ENCODE data around the gene SLC27A4. TPM values are rescaled to one million over a fixed set of nuclear protein-coding genes. Genes with fewer than 3 reads are reported as not detected.

SLC27A4 gene
- total and polyA plus RNA-seq, 2 of the 13 experiments (the other 11 are each of a cell fraction or from before 2014, with no cell fraction given) = 10.6 to 18.8 TPM

GRCh38 chr9:128370752-128371629 lies 30.7 kb downstream of the SLC27A4 start, which contains the start of gene URM1 (continued):
- TF ChIP-seq AHR (CRISPR knock-in tag; IDR thresholded peaks at IDR 0.05) = no peak
- TF ChIP-seq SKIL (CRISPR knock-in tag; IDR thresholded peaks at IDR 0.05; ENCODE audit: borderline replicate concordance) = no peak
- peak; percentile 60 for TF ChIP-seq SP5 (CRISPR knock-in tag; IDR thresholded peaks at IDR 0.05; ENCODE audit: borderline replicate concordance, low read depth)
- no peak for TF ChIP-seq ZNF780A (CRISPR knock-in tag; IDR thresholded peaks at IDR 0.05)
- TF ChIP-seq RCOR2 (CRISPR knock-in tag; IDR thresholded peaks at IDR 0.05) = no peak
- no peak for TF ChIP-seq RFXANK (CRISPR knock-in tag; IDR thresholded peaks at IDR 0.05)
- no peak; the same call in 1 of the 2 replicates for TF ChIP-seq NFKB2 (CRISPR knock-in tag; IDR thresholded peaks at IDR 0.05; ENCODE audit: borderline replicate concordance)
- TF ChIP-seq MAZ (IDR thresholded peaks at IDR 0.05; ENCODE audit: borderline replicate concordance, low read depth, low read length) = peak; percentile 91
- peak; percentile 16; the same call in 1 of the 2 replicates for TF ChIP-seq MAZ (CRISPR knock-in tag; IDR thresholded peaks at IDR 0.05; ENCODE audit: low read depth)
- TF ChIP-seq MTF1 (CRISPR knock-in tag; IDR thresholded peaks at IDR 0.05) = no peak
- no peak for TF ChIP-seq ZNF652 (CRISPR knock-in tag; IDR thresholded peaks at IDR 0.05; ENCODE audit: borderline replicate concordance, low read depth)
- no peak for TF ChIP-seq ZSCAN21 (CRISPR knock-in tag; IDR thresholded peaks at IDR 0.05; ENCODE audit: borderline replicate concordance)
- TF ChIP-seq CEBPB (IDR thresholded peaks at IDR 0.05; ENCODE audit: borderline replicate concordance, low read depth, low read length) = no peak
- peak; percentile 94; the same call in 2 of the 3 replicates for TF ChIP-seq MXI1 (IDR thresholded peaks at IDR 0.05; ENCODE audit: borderline replicate concordance, low read depth, low read length)
- no peak for TF ChIP-seq ZFAT (CRISPR knock-in tag; conservative IDR thresholded peaks at IDR 0.05)
- no peak for TF ChIP-seq ZNF841 (CRISPR knock-in tag; IDR thresholded peaks at IDR 0.05; ENCODE audit: borderline replicate concordance)
- TF ChIP-seq MLLT10 (CRISPR knock-in tag; IDR thresholded peaks at IDR 0.05) = no peak
- TF ChIP-seq ZNF343 (CRISPR knock-in tag; IDR thresholded peaks at IDR 0.05) = no peak
- no peak for TF ChIP-seq ZNF704 (CRISPR knock-in tag; IDR thresholded peaks at IDR 0.05; ENCODE audit: borderline replicate concordance)
- no peak for TF ChIP-seq TP53 (CRISPR knock-in tag; conservative IDR thresholded peaks at IDR 0.05)
- no peak for TF ChIP-seq ZNF572 (CRISPR knock-in tag; IDR thresholded peaks at IDR 0.05)
- TF ChIP-seq SSRP1 (CRISPR knock-in tag; IDR thresholded peaks at IDR 0.05) = no peak
- TF ChIP-seq NFIC (IDR thresholded peaks at IDR 0.05; ENCODE audit: low read length) = no peak
- no peak; the same call in 1 of the 2 replicates for TF ChIP-seq ZNF274 (CRISPR knock-in tag; IDR thresholded peaks at IDR 0.05)
- no peak for TF ChIP-seq ZNF580 (CRISPR knock-in tag; IDR thresholded peaks at IDR 0.05; ENCODE audit: borderline replicate concordance, low read depth)
- no peak for TF ChIP-seq ZBTB1 (CRISPR knock-in tag; IDR thresholded peaks at IDR 0.05; ENCODE audit: borderline replicate concordance)
- no peak for TF ChIP-seq CEBPG (CRISPR knock-in tag; IDR thresholded peaks at IDR 0.05)
- no peak for TF ChIP-seq ZNF282 (IDR thresholded peaks at IDR 0.05; ENCODE audit: partially characterized antibody)
- no peak for TF ChIP-seq ZZZ3 (CRISPR knock-in tag; IDR thresholded peaks at IDR 0.05; ENCODE audit: borderline replicate concordance)
- TF ChIP-seq ZNF879 (CRISPR knock-in tag; IDR thresholded peaks at IDR 0.05) = no peak
